ENCODE data around the gene EIF5B. TPM values are rescaled to one million over a fixed set of nuclear protein-coding genes. Genes with fewer than 3 reads are reported as not detected.

Gene EIF5B
- total RNA-seq, 1 donor: 27.1 TPM

GRCh38 chr2:99399795-99400194 lies 62.6 kb downstream of the EIF5B start:
- H3K4me3 ChIP-seq (ENCODE audit: low read depth, low read length): no peak overlapping the region
- DNase-seq (ENCODE audit: low read depth): no peak
- no peak for TF ChIP-seq CTCF (IDR thresholded peaks at IDR 0.05; ENCODE audit: insufficient read depth, low read length)

- DNase-seq (ENCODE audit: low read depth): no peak
- no peak for TF ChIP-seq CTCF (IDR thresholded peaks at IDR 0.05; ENCODE audit: insufficient read depth, low read length)
- H3K4me3 ChIP-seq (ENCODE audit: low read depth, low read length): no peak overlapping the region
These were observed 64.7 kb downstream of the EIF5B start for GRCh38 chr2:99401841-99402240.

GRCh38 chr2:99403084-99403483 lies 65.9 kb downstream of the EIF5B start:
- H3K4me3 ChIP-seq (ENCODE audit: low read depth, low read length): no peak overlapping the region
- TF ChIP-seq CTCF (IDR thresholded peaks at IDR 0.05; ENCODE audit: insufficient read depth, low read length): no peak
- no peak for DNase-seq (ENCODE audit: low read depth)

GRCh38 chr2:99403524-99403923 lies 66.3 kb downstream of the EIF5B start:
- no peak for DNase-seq (ENCODE audit: low read depth)
- peak; percentile 4 for TF ChIP-seq CTCF (IDR thresholded peaks at IDR 0.05; ENCODE audit: insufficient read depth, low read length)
- no peak overlapping the region for H3K4me3 ChIP-seq (ENCODE audit: low read depth, low read length)

- no peak for TF ChIP-seq CTCF (IDR thresholded peaks at IDR 0.05; ENCODE audit: insufficient read depth, low read length)
- no peak overlapping the region for H3K4me3 ChIP-seq (ENCODE audit: low read depth, low read length)
- DNase-seq (ENCODE audit: low read depth): no peak
These were observed 67.0 kb downstream of the EIF5B start for GRCh38 chr2:99404039-99404796.

GRCh38 chr2:99404797-99405669 lies 67.8 kb downstream of the EIF5B start:
- H3K4me3 ChIP-seq (ENCODE audit: low read depth, low read length): no peak overlapping the region
- DNase-seq (ENCODE audit: low read depth): no peak
- no peak for TF ChIP-seq CTCF (IDR thresholded peaks at IDR 0.05; ENCODE audit: insufficient read depth, low read length)

Data from fibroblast of the aortic adventitia (primary cell).